MM.1S (cell line): Measurements from ENCODE around the gene SH2D2A.

Experiments
- EZH2 ChIP-seq: fragments of 300-600 bp; sonication (generic); optimal IDR thresholded peaks from 2 replicates; pipeline ENCODE3; 2017; ENCODE audit warnings: low read depth, mild to moderate bottlenecking, antibody characterized with exemption, low read length, mixed read lengths
- EZH2phosphoT487 ChIP-seq: fragments of 300-600 bp; sonication (generic); IDR thresholded peaks from 2 replicates; pipeline ENCODE4 v1.6.1; 2018; ENCODE audit warnings: antibody characterized with exemption, low read length
- TF ChIP-seq, protein P1 (sequence below): fragments of 300-600 bp; sonication (generic); IDR thresholded peaks from 2 replicates; pipeline ENCODE4 v1.5.1; 2016; ENCODE audit warnings: antibody characterized with exemption, low read length, mixed read lengths

DNA sequence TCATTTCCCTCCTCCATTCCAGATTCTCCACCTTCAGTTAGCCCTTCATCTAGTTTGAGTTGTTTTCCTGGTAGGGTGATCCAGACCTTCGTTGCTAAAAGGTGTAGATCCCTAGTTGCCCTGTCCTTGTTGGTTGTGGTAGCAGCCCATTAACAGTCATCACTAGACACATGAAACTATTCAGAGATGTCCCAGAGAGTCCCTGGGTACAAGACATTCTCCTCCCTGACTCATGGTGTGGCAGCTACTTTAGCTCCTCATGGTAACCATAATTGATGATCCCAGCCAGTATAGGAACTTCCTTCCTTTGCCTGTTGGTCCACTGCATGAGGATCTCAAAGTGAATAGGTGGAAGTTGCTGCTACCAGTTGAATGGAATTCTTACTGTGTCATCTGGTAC, 6.0 kb upstream of the SH2D2A start:
- TF ChIP-seq, protein P1, sequence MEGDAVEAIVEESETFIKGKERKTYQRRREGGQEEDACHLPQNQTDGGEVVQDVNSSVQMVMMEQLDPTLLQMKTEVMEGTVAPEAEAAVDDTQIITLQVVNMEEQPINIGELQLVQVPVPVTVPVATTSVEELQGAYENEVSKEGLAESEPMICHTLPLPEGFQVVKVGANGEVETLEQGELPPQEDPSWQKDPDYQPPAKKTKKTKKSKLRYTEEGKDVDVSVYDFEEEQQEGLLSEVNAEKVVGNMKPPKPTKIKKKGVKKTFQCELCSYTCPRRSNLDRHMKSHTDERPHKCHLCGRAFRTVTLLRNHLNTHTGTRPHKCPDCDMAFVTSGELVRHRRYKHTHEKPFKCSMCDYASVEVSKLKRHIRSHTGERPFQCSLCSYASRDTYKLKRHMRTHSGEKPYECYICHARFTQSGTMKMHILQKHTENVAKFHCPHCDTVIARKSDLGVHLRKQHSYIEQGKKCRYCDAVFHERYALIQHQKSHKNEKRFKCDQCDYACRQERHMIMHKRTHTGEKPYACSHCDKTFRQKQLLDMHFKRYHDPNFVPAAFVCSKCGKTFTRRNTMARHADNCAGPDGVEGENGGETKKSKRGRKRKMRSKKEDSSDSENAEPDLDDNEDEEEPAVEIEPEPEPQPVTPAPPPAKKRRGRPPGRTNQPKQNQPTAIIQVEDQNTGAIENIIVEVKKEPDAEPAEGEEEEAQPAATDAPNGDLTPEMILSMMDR: no peak
- TF ChIP-seq EZH2: no peak
- TF ChIP-seq EZH2phosphoT487: no peak
